ENCODE measurements around the gene TM9SF1. TPM values are rescaled to one million over a fixed set of nuclear protein-coding genes. Genes with fewer than 3 reads are reported as not detected.

Gene TM9SF1
- total and polyA plus RNA-seq, 10 of the 15 experiments (the other 5 are each of a cell fraction or from before 2014, with no cell fraction given): 7.2 to 39.2 (median 17.6) TPM

DNA sequence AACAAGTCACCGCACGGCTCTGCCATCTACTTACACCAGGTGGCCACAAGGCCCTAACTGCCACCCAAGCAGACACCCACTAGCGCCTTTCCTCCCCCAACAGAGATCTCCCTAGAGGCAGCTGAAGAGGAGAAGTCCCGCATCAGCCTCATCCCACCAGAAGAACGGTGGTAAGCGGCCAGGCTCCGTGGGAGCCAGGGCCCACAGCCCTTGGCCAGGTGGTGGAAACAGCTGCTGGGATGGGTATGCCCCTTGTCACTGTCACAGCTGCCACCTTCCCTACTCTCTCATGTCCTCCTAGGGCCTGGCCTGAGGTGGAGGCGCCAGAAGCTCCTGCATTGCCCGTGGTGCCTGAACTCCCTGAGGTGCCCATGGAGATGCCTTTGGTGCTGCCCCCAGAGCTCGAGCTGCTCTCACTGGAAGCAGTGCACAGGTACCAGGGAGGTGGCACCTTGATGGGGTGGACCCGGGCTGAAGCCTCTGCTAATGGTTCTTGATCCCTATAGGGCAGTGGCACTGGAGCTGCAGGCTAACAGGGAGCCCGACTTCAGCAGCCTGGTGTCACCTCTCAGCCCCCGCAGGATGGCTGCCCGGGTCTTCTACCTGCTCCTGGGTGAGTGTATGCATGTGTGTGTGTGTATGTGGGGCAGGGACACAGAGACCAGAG, 15.8 kb downstream of the TM9SF1 start:
- ATAC-seq (peak; percentile 9), FAIRE-seq (no peak), DNase-seq (ENCODE audit: low read depth, low spot score) (no peak)
- RAD21 ChIA-PET (ENCODE audit: unreplicated experiment): no interaction called here
- Histone ChIP-seq H3K4me1 (ENCODE audit: control insufficient read depth, insufficient read depth, low read length) (no peaks in the 10 kb centered on the region), H3K9me3 (replicated peaks; ENCODE audit: control insufficient read depth, insufficient read depth, low read length) (no peaks in the 10 kb centered on the region), H2AFZ (ENCODE audit: control insufficient read depth, low read depth, low read length) (no peak overlapping the region), H3K36me3 (ENCODE audit: control insufficient read depth in 2 of 2, insufficient read depth in 2 of 2, low read length in 1 of 2) (peaks cover 13 to 47% of the 10 kb centered on the region in 2 experiments; a peak in 3 of 4 replicates), H3K27me3 (replicated peaks in 1 of 2; ENCODE audit: control insufficient read depth in 2 of 2, insufficient read depth in 2 of 2, low read length in 1 of 2) (no peaks in the 10 kb centered on the region), H3K4me2 (ENCODE audit: control insufficient read depth, insufficient read depth) (no peak overlapping the region), H3K79me2 (ENCODE audit: control insufficient read depth, insufficient read depth, low read length) (no peaks in the 10 kb centered on the region), H3K4me3 (no peak overlapping the region), H4K20me1 (ENCODE audit: control insufficient read depth, insufficient read depth) (no peaks in the 10 kb centered on the region), H3K27ac (ENCODE audit: control insufficient read depth, insufficient read depth) (no peak overlapping the region), H3K9ac (ENCODE audit: control insufficient read depth, insufficient read depth, low read length) (no peak overlapping the region)
- BruUV-seq (replicated peaks): no TSS peak
- TF ChIP-seq POLR2AphosphoS5 (IDR thresholded peaks at IDR 0.05; ENCODE audit: low read length) (peak; percentile 70; the same call in 1 of the 2 replicates), POLR2A (IDR thresholded peaks at IDR 0.05; ENCODE audit: low read depth, low read length) (peak; percentile 73), HCFC1 (IDR thresholded peaks at IDR 0.05; ENCODE audit: low read length) (no peak), E2F8 (IDR thresholded peaks at IDR 0.05; ENCODE audit: low read depth, partially characterized antibody) (no peak), NR2C2 (IDR thresholded peaks at IDR 0.05; ENCODE audit: borderline replicate concordance, control insufficient read depth, insufficient read length, low read depth) (no peak)
- TF ChIP-seq, protein P1, sequence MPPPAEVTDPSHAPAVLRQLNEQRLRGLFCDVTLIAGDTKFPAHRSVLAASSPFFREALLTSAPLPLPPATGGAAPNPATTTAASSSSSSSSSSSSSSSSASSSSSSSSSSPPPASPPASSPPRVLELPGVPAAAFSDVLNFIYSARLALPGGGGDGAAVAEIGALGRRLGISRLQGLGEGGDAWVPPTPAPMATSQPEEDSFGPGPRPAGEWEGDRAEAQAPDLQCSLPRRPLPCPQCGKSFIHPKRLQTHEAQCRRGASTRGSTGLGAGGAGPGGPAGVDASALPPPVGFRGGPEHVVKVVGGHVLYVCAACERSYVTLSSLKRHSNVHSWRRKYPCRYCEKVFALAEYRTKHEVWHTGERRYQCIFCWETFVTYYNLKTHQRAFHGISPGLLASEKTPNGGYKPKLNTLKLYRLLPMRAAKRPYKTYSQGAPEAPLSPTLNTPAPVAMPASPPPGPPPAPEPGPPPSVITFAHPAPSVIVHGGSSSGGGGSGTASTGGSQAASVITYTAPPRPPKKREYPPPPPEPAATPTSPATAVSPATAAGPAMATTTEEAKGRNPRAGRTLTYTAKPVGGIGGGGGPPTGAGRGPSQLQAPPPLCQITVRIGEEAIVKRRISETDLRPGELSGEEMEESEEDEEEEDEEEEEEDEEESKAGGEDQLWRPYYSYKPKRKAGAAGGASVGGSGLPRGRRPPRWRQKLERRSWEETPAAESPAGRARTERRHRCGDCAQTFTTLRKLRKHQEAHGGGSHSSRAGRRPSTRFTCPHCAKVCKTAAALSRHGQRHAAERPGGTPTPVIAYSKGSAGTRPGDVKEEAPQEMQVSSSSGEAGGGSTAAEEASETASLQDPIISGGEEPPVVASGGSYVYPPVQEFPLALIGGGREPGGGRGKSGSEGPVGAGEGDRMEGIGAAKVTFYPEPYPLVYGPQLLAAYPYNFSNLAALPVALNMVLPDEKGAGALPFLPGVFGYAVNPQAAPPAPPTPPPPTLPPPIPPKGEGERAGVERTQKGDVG (CRISPR knock-in tag; IDR thresholded peaks at IDR 0.05): no peak
- TF ChIP-seq, protein P2, sequence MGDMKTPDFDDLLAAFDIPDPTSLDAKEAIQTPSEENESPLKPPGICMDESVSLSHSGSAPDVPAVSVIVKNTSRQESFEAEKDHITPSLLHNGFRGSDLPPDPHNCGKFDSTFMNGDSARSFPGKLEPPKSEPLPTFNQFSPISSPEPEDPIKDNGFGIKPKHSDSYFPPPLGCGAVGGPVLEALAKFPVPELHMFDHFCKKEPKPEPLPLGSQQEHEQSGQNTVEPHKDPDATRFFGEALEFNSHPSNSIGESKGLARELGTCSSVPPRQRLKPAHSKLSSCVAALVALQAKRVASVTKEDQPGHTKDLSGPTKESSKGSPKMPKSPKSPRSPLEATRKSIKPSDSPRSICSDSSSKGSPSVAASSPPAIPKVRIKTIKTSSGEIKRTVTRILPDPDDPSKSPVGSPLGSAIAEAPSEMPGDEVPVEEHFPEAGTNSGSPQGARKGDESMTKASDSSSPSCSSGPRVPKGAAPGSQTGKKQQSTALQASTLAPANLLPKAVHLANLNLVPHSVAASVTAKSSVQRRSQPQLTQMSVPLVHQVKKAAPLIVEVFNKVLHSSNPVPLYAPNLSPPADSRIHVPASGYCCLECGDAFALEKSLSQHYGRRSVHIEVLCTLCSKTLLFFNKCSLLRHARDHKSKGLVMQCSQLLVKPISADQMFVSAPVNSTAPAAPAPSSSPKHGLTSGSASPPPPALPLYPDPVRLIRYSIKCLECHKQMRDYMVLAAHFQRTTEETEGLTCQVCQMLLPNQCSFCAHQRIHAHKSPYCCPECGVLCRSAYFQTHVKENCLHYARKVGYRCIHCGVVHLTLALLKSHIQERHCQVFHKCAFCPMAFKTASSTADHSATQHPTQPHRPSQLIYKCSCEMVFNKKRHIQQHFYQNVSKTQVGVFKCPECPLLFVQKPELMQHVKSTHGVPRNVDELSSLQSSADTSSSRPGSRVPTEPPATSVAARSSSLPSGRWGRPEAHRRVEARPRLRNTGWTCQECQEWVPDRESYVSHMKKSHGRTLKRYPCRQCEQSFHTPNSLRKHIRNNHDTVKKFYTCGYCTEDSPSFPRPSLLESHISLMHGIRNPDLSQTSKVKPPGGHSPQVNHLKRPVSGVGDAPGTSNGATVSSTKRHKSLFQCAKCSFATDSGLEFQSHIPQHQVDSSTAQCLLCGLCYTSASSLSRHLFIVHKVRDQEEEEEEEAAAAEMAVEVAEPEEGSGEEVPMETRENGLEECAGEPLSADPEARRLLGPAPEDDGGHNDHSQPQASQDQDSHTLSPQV (IDR thresholded peaks at IDR 0.05): no peak
- POLR2A ChIA-PET: interaction anchor here (1.1 to 1.4 kb wide), 3 partner anchors 15 to 38 kb away, joined by 3 to 4 read pairs (median 3); partner anchors contain the start of gene EMC9
- WGBS (ENCODE audit: insufficient coverage, insufficient replicate concordance, low lambda C conversion rate, missing lambda C conversion rate): 71% methylated on average over 14 of the region's 14 CpGs
- intact Hi-C loops (cut with micrococcal nuclease; ENCODE audit: unreplicated experiment): no loop called here
- SMC1A ChIA-PET (ENCODE audit: uncharacterized antibody, unreplicated experiment): no interaction called here
- in situ Hi-C loops (cut with MboI): no loop called here
- CTCF ChIA-PET: interaction anchor here (0.6 to 0.9 kb wide), 2 partner anchors 36 to 129 kb away, joined by 3 read pairs; partner anchors contain the start of genes CIDEB and MDP1

Data from GM12878 (cell line).